Measurements from ENCODE around the gene C19orf53. TPM values are rescaled to one million over a fixed set of nuclear protein-coding genes. Genes with fewer than 3 reads are reported as not detected.
A peak's percentile ranks its signal among the peaks of the same experiment; 100 is the strongest.

The C19orf53 gene
- total and polyA plus RNA-seq, 9 of the 15 experiments (the other 6 are each of a cell fraction or from before 2014, with no cell fraction given) = 98.5 to 441 (median 164) TPM

DNA sequence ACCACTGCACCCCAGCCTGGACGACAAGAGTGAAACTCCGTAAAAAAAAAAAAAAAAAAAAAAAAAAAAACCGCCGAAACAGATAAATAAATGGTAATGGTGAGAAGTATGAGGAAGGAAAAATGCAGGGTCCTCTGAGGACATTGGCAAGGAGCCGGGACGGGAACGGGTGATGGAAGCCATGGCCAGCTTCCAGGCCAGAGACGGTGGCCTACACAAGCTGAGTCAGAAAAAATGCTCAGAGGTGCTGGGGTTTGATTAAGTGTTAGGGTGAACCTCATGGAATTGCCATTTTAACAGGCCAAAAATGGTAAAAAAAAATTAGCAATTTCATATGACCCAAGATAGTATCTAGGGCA is 20.1 kb downstream of the C19orf53 start (continued):
- TF ChIP-seq MBD1 (CRISPR knock-in tag; IDR thresholded peaks at IDR 0.05) = no peak
- TF ChIP-seq POLR3G (IDR thresholded peaks at IDR 0.05; ENCODE audit: extremely low read depth, insufficient read length, insufficient replicate concordance) = no peak
- TF ChIP-seq ZNF77 (CRISPR knock-in tag; IDR thresholded peaks at IDR 0.05) = no peak
- TF ChIP-seq ZFX (CRISPR knock-in tag; IDR thresholded peaks at IDR 0.05) = 0 out of 2 replicates have a peak, but pooled peaks have one; percentile 27
- no peak for TF ChIP-seq NEUROD1 (IDR thresholded peaks at IDR 0.05; ENCODE audit: borderline replicate concordance, low read depth, low read length, partially characterized antibody)
- no peak for TF ChIP-seq CEBPG (CRISPR knock-in tag; IDR thresholded peaks at IDR 0.05)
- no peak for TF ChIP-seq CEBPG (tag; conservative IDR thresholded peaks at IDR 0.05 in 1 of 2, IDR thresholded peaks at IDR 0.05 in 1 of 2)
- no peak for TF ChIP-seq ZNF174 (CRISPR knock-in tag; IDR thresholded peaks at IDR 0.05)
- TF ChIP-seq ZNF41 (CRISPR knock-in tag; conservative IDR thresholded peaks at IDR 0.05) = no peak
- TF ChIP-seq ZNF3 (CRISPR knock-in tag; IDR thresholded peaks at IDR 0.05) = no peak
- TF ChIP-seq NFIX (CRISPR knock-in tag; IDR thresholded peaks at IDR 0.05; ENCODE audit: low read depth) = no peak
- TF ChIP-seq, protein P1, sequence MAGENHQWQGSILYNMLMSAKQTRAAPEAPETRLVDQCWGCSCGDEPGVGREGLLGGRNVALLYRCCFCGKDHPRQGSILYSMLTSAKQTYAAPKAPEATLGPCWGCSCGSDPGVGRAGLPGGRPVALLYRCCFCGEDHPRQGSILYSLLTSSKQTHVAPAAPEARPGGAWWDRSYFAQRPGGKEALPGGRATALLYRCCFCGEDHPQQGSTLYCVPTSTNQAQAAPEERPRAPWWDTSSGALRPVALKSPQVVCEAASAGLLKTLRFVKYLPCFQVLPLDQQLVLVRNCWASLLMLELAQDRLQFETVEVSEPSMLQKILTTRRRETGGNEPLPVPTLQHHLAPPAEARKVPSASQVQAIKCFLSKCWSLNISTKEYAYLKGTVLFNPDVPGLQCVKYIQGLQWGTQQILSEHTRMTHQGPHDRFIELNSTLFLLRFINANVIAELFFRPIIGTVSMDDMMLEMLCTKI (IDR thresholded peaks at IDR 0.05; ENCODE audit: partially characterized antibody) = no peak

Data from K562 (cell line).